ENCODE data around the gene KRTAP12-3.
"Not testable (repeated sequence)": the region's sequence is repeated elsewhere in the genome, so short reads cannot be mapped to it uniquely, and the experiment has no call there.

Gene KRTAP12-3

DNA sequence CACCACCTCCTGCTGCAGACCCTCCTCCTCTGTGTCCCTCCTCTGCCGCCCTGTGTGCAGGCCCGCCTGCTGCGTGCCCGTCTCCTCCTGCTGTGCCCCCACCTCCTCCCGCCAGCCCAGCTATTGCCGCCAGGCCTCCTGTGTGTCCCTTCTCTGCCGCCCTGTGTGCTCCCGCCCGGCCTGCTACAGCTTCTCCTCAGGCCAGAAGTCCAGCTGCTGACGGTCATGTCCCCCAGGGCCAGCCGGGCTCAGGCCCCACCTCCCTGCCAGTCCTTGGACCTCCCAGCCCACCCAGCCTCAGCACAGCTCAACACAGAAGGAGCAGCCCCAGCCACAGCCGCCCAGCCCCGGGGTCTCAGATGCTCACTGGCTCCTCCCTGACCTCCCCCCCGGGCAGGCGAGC is 29.9 kb upstream of the KRTAP12-3 start:
- DNase-seq: not testable (repeated sequence)

DNA sequence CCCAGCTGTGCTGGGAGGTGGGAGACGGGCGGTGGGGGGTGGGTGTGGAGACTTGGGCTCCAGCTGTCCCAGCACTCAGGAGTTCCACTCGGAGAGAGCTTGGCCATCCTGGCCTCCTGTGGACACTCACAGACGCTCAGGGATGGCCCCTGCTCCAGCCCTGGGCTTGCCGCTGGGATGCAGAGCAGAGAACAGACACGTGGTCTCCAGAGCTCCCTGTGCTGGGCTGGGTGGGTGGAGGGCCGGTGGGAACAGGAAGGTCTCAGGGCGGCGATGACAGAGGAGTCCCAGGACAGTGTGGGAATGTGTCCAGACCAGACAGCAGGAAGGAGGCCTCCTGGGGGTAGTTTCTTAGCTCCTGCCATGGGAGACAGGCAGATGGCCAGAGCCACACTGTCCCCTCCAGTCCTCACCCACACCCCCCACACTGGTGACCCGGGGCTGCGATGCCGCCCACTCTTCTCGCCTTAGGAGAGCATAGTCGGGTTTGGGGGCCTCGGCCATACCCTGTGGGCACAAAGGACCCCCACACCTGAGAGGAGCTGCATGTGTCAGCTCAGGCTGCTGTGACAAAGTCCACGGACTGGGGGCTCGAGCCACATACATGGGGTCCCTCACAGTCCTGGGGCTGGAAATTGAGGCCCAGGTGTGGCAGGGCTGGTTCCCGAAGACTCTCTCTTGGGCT is 28.9 kb upstream of the KRTAP12-3 start:
- no peak for DNase-seq

DNA sequence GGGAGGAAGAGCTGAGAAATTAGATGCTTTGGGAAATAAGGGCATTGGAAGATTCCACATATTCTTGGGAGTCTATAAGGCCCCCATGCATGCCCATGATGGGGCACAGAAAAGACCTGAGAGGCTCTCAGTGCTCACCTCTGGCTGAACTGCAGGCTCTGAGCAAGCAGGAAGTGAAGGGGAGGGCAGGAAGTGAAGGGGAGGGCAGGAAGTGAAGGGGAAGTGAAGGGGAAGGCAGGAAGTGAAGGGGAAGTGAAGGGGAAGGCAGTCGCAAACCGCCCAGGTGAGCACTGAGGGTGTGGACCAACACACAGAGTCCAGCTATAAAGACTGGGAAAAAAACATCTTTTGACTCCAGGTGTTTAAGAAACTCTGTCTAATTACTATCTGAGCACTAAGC is 27.3 kb upstream of the KRTAP12-3 start:
- no peak for DNase-seq

DNA sequence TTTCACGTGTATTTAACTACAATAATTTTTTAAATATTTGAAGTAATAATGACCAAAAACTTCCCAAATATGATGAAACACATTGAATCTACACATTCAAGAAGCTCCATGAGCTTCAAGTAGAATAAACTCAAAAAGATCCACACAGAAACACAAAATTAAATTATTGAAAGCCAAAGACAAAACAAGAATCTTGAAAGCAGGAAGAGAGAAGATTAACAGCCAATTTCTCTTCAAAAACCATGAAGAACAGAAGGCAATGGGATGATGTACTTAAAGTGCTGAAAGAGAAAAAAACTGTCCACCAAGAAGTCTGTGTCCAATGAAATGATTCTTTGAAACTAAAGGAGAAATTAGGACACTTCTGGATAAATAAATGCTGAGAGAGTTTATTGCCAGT is 25.7 kb upstream of the KRTAP12-3 start:
- no peak for DNase-seq

DNA sequence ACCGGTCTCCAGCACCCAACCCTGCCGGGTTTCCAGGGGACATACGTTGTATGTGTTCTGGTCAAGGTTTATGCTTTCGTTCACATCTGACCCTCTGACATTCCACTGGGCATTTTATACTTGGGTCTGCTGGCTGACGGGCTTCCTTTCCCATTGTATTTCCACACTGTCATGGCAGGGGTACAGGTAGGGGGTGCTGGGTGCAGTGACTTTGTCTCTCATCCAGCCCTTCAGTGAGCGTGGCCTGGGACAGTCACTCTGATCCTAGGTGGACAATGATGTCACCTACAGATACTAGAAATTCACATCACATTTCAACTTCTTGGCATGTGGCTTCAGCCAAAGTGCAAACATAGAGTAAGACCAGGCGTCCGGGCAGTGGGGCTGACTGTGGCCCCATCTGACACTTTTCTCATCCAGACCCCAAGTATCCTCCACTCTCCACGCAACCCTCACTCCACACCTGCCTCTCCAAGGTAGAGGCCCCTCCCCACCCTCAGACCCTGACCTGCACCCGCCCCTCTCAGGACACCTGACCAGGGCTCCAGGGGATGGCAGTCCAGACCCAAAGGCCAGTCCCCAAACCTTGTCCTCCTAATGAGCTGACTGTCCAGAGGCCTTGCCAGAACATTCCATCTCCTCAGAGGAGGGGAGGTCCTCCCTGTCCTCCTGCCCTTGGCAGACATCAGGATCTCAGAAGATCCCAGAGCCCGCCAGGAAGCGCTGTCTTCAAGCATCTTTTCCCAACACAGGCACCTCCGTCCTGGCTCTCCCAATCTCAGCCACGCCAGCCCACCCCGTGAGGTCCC is 21.3 kb upstream of the KRTAP12-3 start:
- no peak for DNase-seq

DNA sequence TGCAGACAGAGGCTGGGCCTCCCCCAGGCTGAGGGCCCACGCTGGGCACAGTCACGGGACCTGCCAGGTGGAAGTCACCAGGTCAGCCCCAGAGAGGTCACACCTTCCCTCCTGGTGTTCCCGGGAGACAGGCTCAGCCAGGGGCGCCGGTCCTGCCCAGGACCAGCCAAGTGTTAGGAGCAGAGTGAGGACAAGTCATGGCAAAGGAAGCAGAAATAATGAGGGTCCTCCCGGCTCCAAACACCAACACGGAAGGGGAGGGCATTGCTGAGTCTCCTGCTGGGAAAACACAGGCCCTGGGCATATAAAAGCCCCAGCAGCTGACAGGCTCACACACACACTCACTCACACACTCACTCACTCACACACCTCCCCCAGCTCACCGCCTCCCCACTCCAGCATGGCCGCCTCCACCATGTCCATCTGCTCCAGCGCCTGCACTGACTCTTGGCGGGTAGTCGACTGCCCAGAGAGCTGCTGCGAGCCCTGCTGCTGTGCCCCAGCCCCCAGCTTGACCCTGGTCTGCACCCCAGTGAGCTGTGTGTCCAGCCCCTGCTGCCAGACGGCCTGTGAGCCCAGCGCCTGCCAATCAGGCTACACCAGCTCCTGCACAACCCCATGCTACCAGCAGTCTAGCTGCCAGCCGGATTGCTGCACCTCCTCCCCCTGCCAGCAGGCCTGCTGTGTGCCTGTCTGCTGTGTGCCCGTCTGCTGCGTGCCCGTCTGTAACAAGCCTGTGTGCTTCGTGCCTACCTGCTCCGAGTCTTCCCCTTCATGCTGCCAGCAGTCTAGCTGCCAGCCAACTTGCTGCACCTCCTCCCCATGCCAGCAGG is 20.5 kb upstream of the KRTAP12-3 start, which contains the start of gene KRTAP10-10:
TSS of gene KRTAP10-10 (plus strand) at position 339 of the 833 bp plus-strand sequence. CDS start at position 401, 62 bp downstream.
- no peak for DNase-seq

DNA sequence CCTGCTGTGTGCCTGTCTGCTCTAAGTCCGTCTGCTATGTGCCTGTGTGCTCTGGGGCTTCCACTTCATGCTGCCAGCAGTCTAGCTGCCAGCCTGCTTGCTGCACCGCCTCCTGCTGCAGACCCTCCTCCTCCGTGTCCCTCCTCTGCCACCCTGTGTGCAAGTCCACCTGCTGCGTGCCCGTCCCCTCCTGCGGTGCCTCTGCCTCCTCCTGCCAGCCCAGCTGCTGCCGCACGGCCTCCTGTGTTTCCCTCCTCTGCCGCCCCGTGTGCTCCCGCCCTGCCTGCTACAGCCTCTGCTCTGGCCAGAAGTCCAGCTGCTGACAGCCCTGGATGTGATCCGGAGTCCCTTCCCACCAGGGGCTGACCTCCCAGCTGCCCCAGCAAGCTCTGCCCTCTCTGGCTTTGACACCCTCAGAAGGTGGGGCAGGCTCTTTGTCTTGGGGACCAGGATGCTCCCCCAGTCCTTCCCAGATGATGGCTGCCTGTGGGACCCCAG is 19.8 kb upstream of the KRTAP12-3 start:
- not testable (repeated sequence) for DNase-seq

DNA sequence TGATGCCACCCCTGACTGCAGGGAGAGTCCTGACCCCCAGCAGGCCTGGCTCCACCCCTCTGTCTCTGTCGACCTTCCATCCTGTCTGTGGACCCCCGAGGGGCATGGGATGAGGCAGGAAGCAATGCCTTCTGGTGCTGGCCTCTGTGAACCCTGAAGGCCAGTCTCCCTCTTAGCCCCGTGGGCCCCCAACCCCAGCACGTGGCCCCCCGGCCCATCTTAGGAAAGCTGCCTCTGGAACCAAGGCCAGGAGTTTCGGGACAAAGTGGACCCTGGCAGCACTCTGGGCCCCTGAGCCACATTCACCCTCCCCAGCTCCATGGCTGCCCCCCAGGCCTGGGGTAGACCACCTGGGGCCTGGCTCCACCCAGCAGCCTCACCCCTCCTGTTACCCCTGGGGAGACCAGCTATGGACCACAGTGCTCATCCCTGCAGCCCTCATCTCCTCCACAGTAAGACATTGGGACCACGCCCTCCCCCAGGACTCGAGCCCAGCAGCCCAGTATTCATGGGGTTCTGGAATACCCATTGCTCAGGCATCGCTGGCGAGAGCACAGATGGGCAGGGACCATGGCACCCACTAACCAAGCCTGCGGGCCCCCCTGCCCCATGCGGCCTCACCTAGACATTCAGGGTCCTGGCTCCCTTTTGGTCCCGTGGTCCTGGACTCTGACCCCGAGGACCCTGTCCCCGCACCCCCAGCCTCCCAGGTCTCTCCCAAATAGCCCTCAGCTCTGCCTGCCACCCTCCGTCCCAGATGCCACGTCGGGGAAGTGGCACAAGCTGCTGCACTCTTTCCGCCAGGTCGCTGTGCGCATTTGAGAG is 19.0 kb upstream of the KRTAP12-3 start:
- DNase-seq: not testable (repeated sequence)

DNA sequence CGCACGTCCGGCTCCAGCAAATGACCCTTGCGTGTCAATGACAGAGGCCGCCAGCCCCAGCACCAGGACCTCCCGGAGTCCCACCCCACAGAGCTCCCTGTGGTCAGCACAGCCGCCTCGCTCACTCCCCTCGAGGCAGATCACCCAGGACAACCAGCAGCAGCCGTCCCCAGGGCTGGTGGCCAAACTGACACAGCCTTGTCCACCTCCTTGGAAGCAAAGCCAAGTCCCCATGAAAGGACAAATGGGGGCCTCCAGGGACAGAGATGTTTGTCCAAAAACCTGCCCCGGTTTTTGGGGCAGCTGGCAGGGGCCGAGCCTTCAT is 18.4 kb upstream of the KRTAP12-3 start:
- no peak for DNase-seq

DNA sequence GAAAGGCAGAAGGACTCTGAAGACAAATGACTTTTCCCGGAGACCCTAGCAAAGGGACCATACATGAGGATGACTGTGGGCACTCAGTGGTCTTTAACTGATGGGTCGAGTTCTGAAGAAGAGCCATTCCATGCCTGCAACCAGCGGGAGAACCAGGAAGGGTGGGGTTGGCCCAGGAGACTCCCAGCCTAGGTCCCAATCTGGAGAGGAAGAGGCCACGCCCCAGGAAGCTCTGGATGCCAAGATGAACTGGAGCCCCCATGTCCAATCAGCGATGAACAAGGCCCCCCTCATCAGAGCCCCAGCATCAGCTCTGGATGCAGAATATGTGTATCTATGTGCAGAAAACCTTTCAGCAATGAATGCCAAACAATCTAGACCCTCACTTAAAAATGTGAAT is 17.0 kb upstream of the KRTAP12-3 start:
- no peak for DNase-seq

DNA sequence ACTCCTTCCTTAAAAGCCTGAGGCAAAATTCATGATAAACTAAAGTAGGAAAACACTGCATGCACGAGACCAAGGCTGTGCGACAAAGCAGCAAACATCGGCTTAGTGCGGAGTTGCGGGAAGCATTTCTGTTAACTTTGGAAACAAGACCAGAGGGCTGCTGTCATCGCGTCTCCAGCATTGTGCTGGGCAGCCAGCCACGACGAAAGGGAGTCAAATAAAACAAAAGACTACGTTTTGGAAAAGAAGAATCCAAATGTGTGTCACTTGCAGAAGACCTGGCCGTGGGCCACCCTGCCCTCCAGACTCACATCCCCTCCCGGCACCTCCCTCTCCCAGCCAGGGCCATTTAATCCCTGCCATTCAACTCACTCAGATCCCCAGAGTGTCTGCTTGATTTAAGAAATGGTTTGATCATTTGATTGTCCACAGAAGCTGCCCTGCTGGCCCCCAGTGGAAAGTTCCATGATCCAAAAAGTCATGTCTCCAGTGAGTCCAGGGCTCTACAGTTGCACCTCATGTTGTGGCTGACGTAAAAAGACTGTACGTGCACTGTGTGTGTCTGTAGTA is 13.9 kb upstream of the KRTAP12-3 start:
- DNase-seq: no peak

DNA sequence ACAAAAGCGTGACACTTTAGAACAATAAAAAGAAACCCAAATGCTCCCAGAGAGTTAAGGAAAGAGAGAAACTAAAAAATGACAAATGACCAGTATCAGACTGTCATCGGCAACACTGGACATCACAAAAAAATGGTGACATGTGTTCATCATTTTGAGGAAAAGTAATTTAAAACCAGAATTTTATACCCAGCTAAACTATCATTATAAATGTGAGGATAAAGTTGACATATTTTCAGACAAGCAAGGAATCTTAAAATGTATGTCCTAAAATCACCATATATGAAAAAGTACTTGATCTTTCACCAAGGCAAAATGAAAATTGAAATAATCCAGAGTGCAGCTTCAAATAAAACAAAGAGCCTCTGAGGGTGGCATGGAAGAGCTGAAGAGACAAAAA is 12.9 kb upstream of the KRTAP12-3 start:
- DNase-seq: no peak

DNA sequence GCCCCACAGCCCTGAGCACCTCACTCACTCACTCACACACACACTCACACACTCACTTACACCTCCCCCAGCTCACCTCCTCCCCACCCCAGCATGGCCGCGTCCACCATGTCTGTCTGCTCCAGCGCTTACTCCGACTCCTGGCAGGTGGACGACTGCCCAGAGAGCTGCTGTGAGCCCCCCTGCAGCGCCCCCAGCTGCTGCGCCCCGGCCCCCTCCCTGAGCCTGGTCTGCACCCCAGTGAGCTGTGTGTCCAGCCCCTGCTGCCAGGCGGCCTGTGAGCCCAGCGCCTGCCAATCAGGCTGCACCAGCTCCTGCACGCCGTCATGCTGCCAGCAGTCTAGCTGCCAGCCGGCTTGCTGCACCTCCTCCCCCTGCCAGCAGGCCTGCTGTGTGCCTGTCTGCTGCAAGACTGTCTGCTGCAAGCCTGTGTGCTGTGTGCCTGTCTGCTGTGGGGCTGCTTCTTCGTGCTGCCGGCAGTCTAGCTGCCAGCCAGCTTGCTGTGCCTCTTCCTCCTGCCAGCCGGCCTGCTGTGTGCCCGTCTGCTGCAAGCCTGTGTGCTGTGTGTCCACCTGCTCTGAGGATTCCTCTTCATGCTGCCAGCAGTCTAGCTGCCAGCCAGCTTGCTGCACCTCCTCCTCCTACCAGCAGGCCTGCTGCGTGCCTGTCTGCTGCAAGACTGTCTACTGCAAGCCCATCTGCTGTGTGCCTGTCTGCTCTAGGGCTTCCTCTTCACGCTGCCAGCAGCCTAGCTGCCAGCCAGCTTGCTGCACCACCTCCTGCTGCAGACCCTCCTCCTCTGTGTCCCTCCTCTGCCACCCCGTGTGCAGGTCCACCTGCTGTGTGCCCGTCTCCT is 11.1 kb upstream of the KRTAP12-3 start, which contains the start of gene KRTAP10-11:
TSS of gene KRTAP10-11 (plus strand) at position 49 of the 856 bp plus-strand sequence. CDS start at position 94, 45 bp downstream.
- DNase-seq: not testable (repeated sequence)

DNA sequence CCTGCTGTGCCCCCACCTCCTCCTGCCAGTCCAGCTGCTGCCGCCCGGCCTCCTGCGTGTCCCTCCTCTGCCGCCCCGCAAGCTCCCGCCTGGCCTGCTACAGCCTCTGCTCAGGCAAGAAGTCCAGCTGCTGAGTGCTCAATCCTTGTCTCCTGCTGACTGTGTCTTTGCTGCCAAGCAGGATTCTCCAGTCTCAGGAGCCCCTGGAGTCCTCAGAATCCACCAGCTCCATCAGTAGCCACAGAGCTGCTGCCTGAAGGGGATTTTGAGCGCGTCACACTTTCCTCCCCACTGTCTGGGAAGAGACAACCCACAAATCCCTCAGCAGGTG is 10.5 kb upstream of the KRTAP12-3 start:
- DNase-seq: no peak

DNA sequence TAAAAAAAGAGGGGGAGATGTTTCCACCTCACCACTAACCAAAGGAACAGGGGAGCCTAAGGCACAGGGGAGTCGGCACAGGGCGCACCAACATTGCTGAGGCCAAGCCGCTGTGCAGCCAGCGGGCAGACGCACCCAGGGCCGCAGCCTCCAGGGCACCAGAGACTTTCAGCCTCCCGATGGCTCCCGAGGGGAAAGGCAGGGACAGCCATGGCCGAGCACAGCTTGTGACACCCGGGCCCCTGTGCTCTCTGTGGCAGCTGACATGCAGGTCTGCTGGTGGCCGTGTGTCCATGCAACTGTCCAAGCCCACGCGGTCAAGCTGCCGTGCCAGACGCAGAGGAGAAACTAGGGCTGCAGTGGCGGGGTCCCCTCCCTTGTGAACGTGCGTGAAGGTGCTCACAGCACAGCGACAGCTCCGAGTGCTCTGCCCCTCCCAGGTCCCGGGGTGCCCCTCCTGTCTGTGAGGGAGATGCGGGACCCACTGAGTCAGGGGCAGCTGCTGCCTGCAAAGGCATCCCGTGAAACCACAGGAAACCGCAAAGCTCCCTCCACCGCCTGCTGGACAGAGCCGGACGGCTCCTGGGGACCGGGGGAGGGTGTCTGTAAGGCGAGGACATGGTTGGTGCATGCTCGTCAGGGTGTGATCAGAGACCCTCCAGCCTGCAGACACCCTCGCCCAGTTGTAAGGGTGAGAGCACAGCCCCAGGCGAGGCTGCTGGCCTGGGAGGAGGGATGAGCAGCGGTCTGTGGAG is 9.0 kb upstream of the KRTAP12-3 start:
- no peak for DNase-seq

DNA sequence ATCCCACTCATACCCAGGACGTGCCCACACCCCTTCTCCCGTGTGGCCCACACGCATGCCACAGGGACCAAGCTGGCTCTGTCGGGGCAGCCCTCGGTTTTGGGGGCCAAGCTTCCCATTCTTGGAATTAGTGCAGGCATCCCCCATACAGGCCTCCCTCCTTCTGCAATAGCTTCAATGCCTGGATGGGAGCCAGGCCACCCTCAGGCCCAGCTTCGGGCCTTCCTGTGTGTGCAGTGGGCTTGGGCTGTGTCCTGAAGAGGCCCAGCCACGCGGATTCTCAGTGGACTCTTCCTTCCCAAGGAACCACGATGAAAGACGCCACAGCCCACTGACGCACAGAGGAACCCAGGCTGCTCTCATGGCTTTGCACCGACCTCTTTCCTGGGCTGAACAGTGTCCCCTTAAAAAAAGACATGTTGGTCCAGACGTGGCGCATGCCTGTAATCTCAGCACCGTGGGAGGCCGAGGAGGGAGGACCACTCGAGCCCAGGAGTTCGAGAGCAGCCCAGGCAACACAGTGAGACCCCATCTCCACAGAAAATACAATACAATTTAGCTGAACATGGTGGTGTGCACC is 8.1 kb upstream of the KRTAP12-3 start:
- no peak for DNase-seq

DNA sequence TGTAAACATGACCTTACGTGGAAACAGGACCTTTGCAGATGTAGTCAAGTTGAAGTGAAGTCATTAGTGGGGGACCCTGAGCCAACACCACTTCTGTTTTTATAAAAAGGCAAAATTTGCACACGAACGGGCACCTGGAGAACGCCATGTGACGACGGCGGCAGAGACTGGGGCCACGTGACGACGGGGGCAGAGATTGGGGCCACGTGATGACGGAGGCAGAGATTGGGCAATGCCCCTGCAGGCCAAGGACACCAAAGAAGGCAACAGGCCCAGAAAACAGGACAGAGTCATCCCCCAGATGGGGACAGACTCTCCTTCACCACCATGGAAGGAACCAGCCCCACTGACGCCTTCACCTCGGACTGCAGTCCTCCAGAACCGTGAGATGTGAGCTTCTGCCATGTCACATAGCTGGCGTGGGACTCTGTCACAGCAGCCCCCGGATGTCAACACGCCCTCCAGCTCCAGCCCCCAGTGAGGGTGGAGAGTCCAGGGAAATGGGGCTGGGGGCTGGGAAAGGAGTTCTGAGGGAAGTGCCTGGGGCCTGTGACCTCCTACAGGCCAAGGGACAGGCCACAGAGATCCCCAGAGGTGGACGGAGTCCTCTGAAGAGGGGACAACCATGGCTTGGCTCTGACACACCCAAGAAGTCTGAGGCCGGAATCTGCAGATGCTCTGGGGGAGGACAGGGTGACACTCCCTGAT is 7.3 kb upstream of the KRTAP12-3 start:
- no peak for DNase-seq

DNA sequence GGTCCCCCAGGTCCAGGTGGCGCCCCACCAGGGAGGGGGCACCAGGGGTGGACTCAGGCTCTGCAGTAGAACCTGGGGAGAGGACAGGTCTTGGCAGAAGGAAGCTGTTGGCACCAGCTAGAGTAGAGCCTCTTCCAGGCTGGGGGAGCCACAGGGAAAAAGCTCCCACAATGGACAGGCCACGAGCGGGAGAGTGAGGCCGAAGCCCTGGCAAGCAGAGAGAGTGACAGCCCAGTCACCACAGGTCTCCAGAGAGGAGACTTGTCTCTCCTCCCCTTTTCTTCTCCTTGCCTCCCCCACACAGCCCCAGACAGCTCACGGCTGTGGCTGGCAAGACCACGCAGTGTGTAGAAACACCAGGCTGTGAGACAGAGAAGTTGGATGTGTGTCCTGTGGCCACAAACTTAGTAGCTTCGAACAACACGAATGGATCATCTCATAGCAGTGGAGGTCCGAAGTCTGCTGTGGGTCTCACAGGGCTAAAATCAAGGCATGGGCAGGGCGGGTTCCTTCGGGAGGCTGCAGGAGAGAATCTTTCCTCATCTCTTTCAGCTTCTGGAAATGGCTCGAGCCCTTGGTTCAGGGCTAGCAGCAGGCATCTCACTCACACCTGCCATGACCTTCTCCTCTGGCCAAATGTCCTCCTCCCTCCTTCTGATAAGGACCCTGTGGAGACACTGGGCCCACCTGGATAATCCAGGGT is 6.6 kb upstream of the KRTAP12-3 start:
- DNase-seq: no peak

DNA sequence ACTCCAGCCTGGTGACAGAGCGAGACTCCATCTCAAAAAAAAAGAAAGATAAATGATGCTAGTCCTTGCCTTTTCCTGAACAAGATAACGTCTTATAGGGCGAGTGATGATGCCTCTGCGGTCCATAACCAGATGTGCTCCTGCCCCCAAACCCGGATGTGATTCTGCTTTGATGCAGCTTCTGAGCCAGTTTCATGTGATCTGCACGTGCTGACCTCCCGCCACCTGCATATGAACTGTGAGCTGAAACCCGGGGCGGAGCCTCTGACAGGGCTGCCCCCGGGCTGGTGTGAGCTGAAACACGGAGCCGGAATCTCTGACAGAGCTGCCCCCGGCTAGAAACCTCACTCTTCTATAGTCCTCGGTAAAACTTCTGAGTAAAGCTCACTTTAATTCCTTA is 4.6 kb upstream of the KRTAP12-3 start:
- no peak for DNase-seq
